Mesenchymal stem cell (in vitro differentiated cells and primary cell): ENCODE results near the gene CLP1.
A peak's percentile ranks its signal among the peaks of the same experiment; 100 is the strongest.

Experiments used
- DNase-seq: peaks from one replicate; pipeline ENCODE4 v3.0.0-alpha.2; 2013
- H2AFZ ChIP-seq: one replicate; pipeline ENCODE4 v1.6.1; 2013; ENCODE audit warnings: low read depth, mild to moderate bottlenecking, control low read depth, inconsistent platforms, low read length, moderate library complexity
- H2AK5ac ChIP-seq: 2 replicates; pipeline ENCODE4 v1.6.1; 2013; ENCODE audit warnings: low read length, moderate library complexity, mild to moderate bottlenecking, inconsistent platforms; ENCODE audit not compliant: severe bottlenecking
- H2BK120ac ChIP-seq: one replicate; pipeline ENCODE4 v1.6.1; 2013; ENCODE audit warnings: low read depth, mild to moderate bottlenecking, inconsistent platforms, low read length, moderate library complexity
- H2BK12ac ChIP-seq, 2 experiments: one replicate each; pipeline ENCODE4 v1.6.1; 2013; ENCODE audit warnings: inconsistent platforms in 2 of 2, low read length in 2 of 2, mild to moderate bottlenecking in 2 of 2, moderate library complexity in 2 of 2, control low read depth in 1 of 2
- H2BK15ac ChIP-seq: one replicate; pipeline ENCODE4 v1.6.1; 2013; ENCODE audit warnings: mild to moderate bottlenecking, low read depth, inconsistent platforms; ENCODE audit not compliant: poor library complexity, severe bottlenecking
- H2BK5ac ChIP-seq: 2 replicates; pipeline ENCODE4 v1.6.1; 2013; ENCODE audit warnings: low read depth, mild to moderate bottlenecking, low read length, control low read depth, inconsistent platforms; ENCODE audit not compliant: poor library complexity, severe bottlenecking
- H3K14ac ChIP-seq, 2 experiments: one replicate each; pipeline ENCODE4 v1.6.1; 2013; ENCODE audit warnings: inconsistent platforms in 2 of 2, low read length in 2 of 2, control low read depth in 1 of 2, mild to moderate bottlenecking in 1 of 2, moderate library complexity in 1 of 2
- H3K18ac ChIP-seq, 2 experiments: one replicate each; pipeline ENCODE4 v1.6.1; 2013; ENCODE audit warnings: inconsistent platforms in 2 of 2, low read length in 2 of 2, control low read depth in 1 of 2, low read depth in 1 of 2, mild to moderate bottlenecking in 1 of 2
- H3K23ac ChIP-seq, 2 experiments: one replicate each; pipeline ENCODE4 v1.6.1; 2013; ENCODE audit warnings: inconsistent platforms in 2 of 2, low read length in 2 of 2, mild to moderate bottlenecking in 2 of 2, moderate library complexity in 2 of 2, control low read depth in 1 of 2
- H3K27ac ChIP-seq: 2 replicates; pipeline ENCODE4 v1.5.1; 2013; ENCODE audit warnings: mild to moderate bottlenecking, moderate library complexity, low read length, control low read depth, inconsistent platforms; ENCODE audit not compliant: poor library complexity, severe bottlenecking
- H3K27me3 ChIP-seq, 2 experiments: 2 replicates each; pipeline versions ENCODE4 v1.6.1 to v1.7.0; 2013; ENCODE audit warnings: low read length in 2 of 2, mild to moderate bottlenecking in 2 of 2, moderate library complexity in 2 of 2, control low read depth in 1 of 2, inconsistent platforms in 1 of 2; ENCODE audit not compliant: control insufficient read depth in 1 of 2, insufficient read depth in 1 of 2
- H3K36me3 ChIP-seq, 2 experiments: 2 replicates each; pipeline versions ENCODE4 v1.6.1 to v1.7.0; 2013; ENCODE audit warnings: low read length in 2 of 2, control low read depth in 1 of 2, inconsistent platforms in 1 of 2, low read depth in 1 of 2, mild to moderate bottlenecking in 1 of 2; ENCODE audit not compliant: insufficient read depth in 2 of 2, control insufficient read depth in 1 of 2
- H3K4ac ChIP-seq, 2 experiments: one replicate each; pipeline ENCODE4 v1.6.1; 2013; ENCODE audit warnings: inconsistent platforms in 2 of 2, low read length in 2 of 2, mild to moderate bottlenecking in 2 of 2, moderate library complexity in 2 of 2, control low read depth in 1 of 2, low read depth in 1 of 2
- H3K4me1 ChIP-seq: 2 replicates; pipeline ENCODE4 v1.6.1; 2013; ENCODE audit warnings: low read depth, low read length, control low read depth; ENCODE audit not compliant: control insufficient read depth, insufficient read depth
- H3K4me2 ChIP-seq: 2 replicates; pipeline ENCODE4 v1.6.1; 2013; ENCODE audit warnings: low read length, mild to moderate bottlenecking, inconsistent platforms; ENCODE audit not compliant: poor library complexity, severe bottlenecking
- H3K4me3 ChIP-seq, 2 experiments: 2 replicates each; pipeline versions ENCODE4 v1.5.1 to v1.7.0; 2013; ENCODE audit warnings: low read length in 2 of 2, mild to moderate bottlenecking in 2 of 2, control low read depth in 1 of 2, low read depth in 1 of 2; ENCODE audit not compliant: insufficient read depth in 1 of 2
- H3K79me1 ChIP-seq: replicated peaks from 2 replicates; pipeline ENCODE4 v1.6.1; 2013; ENCODE audit warnings: mild to moderate bottlenecking, control low read depth, low read length, inconsistent platforms; ENCODE audit not compliant: poor library complexity, severe bottlenecking
- H3K9ac ChIP-seq: 2 replicates; pipeline ENCODE4 v1.7.0; 2013; ENCODE audit warnings: mild to moderate bottlenecking, low read length, moderate library complexity
- H3K9me3 ChIP-seq: 2 replicates; pipeline ENCODE4 v1.7.0; 2013; ENCODE audit warnings: mild to moderate bottlenecking, low read length; ENCODE audit not compliant: control insufficient read depth
- H4K8ac ChIP-seq: one replicate; pipeline ENCODE4 v1.6.1; 2013; ENCODE audit warnings: inconsistent platforms, mild to moderate bottlenecking, low read length, moderate library complexity
- H4K91ac ChIP-seq: one replicate; pipeline ENCODE4 v1.6.1; 2013; ENCODE audit warnings: mild to moderate bottlenecking, low read length, inconsistent platforms
- WGBS: methylation state at CpG from one replicate; pipeline ENCODE4 v1.1.7; 2013; ENCODE audit warnings: mixed read lengths; 5-methylcytosine and 5-hydroxymethylcytosine counted together

The CLP1 gene

DNA sequence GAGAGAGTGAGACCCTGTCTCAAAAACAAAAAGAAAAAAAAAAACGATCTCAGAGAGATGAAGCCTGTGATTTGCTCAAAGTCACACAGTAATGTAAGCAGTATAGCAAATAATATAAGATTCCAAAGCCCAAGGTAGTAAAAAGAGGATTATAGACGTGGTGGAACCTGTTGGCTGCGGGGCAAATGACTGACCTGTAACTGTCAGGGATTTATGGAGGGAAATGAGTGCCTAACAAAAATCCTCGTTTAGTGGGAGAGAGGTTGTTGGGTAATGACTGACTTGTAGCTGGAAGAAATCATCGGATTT lies 723 bp upstream of the CLP1 start:
- no peak overlapping the region for H2BK5ac ChIP-seq
- 32% methylated on average over 4 of the region's 5 CpGs for WGBS
- no peak overlapping the region for H3K14ac ChIP-seq

DNA sequence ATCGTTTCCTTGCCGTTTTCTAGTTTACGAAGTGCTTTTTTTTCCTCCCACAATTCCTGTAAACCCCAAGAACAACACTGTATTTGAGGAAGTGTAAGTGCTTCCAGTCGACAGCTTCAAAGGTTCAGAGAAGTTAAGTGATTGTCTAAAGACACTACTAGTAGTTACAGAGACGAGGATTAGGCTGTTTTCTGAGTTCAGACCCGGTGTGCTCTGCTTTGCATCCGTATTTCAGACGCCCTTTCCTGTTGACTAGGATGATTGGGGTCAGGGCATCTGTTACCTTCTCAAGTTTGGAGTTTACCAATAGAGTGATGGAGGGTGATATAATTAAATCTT lies 430 bp downstream of the CLP1 start:
- H3K4me3 ChIP-seq: peak overlapping the region; percentile 18 to 91
- no peaks in the 10 kb centered on the region for H3K27me3 ChIP-seq
- no peaks in the 10 kb centered on the region for H3K9me3 ChIP-seq
- H3K23ac ChIP-seq: no peak overlapping the region
- H3K4ac ChIP-seq: no peak overlapping the region
- peak overlapping the region; percentile 89 for H3K9ac ChIP-seq
- no peak overlapping the region for H2BK12ac ChIP-seq
- no peak overlapping the region for H3K14ac ChIP-seq
- H3K18ac ChIP-seq: peak overlapping the region in 1 of 2 experiments; percentile 11
- no peak overlapping the region for H4K8ac ChIP-seq
- H2BK5ac ChIP-seq: no peak overlapping the region
- H3K79me1 ChIP-seq: peaks cover 25% of the 10 kb centered on the region
- H2AFZ ChIP-seq: no peak overlapping the region
- no peak overlapping the region for H2BK120ac ChIP-seq
- peak; percentile 18 for DNase-seq
- H3K27ac ChIP-seq: peak overlapping the region; percentile 19
- H2BK15ac ChIP-seq: no peak overlapping the region
- peaks cover 3% of the 10 kb centered on the region for H3K4me1 ChIP-seq
- H3K36me3 ChIP-seq: peaks cover 23 to 38% of the 10 kb centered on the region in 2 experiments
- H3K4me2 ChIP-seq: peak overlapping the region; percentile 97
- no peak overlapping the region for H4K91ac ChIP-seq
- under 1% methylated on average over 5 of the region's 8 CpGs for WGBS
- H2AK5ac ChIP-seq: no peak overlapping the region

More for the DNA sequence above, 723 bp upstream of the CLP1 start:
- H3K27me3 ChIP-seq: no peaks in the 10 kb centered on the region
- no peak overlapping the region for H4K91ac ChIP-seq
- H3K9ac ChIP-seq: peak overlapping the region; percentile 89
- H2BK12ac ChIP-seq: no peak overlapping the region
- no peak overlapping the region for H2BK15ac ChIP-seq
- no peak for DNase-seq
- no peak overlapping the region for H4K8ac ChIP-seq
- peak overlapping the region in 1 of 2 experiments; percentile 91 for H3K4me3 ChIP-seq
- H3K27ac ChIP-seq: peak overlapping the region; percentile 85
- H3K79me1 ChIP-seq: peaks cover 23% of the 10 kb centered on the region
- peak overlapping the region; percentile 62 for H3K4me2 ChIP-seq
- peaks cover 23 to 27% of the 10 kb centered on the region in 2 experiments for H3K36me3 ChIP-seq
- H3K4ac ChIP-seq: no peak overlapping the region
- H3K18ac ChIP-seq: no peak overlapping the region
- no peak overlapping the region for H2AK5ac ChIP-seq
- H3K9me3 ChIP-seq: no peaks in the 10 kb centered on the region
- no peak overlapping the region for H2BK120ac ChIP-seq
- no peak overlapping the region for H3K23ac ChIP-seq
- peaks cover 3% of the 10 kb centered on the region for H3K4me1 ChIP-seq
- no peak overlapping the region for H2AFZ ChIP-seq

DNA sequence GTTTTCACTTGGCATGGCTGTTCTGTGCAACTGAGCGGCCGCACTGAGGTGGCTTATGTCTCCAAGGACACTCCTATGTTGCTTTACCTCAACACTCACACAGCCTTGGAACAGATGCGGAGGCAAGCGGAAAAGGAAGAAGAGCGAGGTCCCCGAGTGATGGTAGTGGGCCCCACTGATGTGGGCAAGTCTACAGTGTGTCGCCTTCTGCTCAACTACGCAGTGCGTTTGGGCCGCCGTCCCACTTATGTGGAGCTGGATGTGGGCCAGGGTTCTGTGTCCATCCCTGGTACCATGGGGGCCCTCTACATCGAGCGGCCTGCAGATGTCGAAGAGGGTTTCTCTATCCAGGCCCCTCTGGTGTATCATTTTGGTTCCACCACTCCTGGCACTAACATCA lies 2.1 kb downstream of the CLP1 start:
- Histone ChIP-seq H2AK5ac (no peak overlapping the region), H4K91ac (no peak overlapping the region), H3K14ac (no peak overlapping the region), H3K23ac (no peak overlapping the region), H3K18ac (no peak overlapping the region), H3K4ac (no peak overlapping the region), H4K8ac (no peak overlapping the region), H2BK120ac (no peak overlapping the region), H2BK5ac (no peak overlapping the region), H3K79me1 (peaks cover 26% of the 10 kb centered on the region), H2AFZ (no peak overlapping the region), H3K27ac (no peak overlapping the region), H3K4me1 (peaks cover 3% of the 10 kb centered on the region), H3K4me3 (no peak overlapping the region), H3K27me3 (no peaks in the 10 kb centered on the region), H3K9me3 (no peaks in the 10 kb centered on the region), H2BK15ac (no peak overlapping the region), H3K4me2 (no peak overlapping the region), H2BK12ac (no peak overlapping the region), H3K9ac (peak overlapping the region; percentile 11), H3K36me3 (peaks cover 23 to 39% of the 10 kb centered on the region in 2 experiments)
- DNase-seq: no peak
- 98% methylated on average over 11 of the region's 14 CpGs for whole genome bisulfite sequencing

DNA sequence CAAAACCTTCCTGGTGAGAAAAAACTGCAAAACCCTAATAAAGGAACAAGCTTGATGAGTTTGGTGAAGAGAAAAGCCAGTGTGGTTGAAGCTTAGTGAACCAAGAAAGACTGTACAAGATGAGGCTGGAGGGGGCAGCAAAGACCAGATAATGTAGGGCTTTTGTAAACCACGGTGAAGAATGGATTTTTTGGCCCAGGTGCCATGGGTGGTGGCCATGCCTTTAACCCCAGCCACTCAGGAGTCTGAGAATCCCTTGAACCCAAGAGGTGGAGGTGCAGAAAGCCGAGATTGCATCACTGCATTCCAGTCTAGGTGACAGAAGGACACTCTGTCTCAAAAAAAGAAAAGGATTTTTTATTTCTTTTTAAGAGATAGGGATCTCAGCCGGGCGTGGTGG lies 5.3 kb downstream of the CLP1 start:
- H3K4me1 ChIP-seq: peaks cover 8% of the 10 kb centered on the region
- no peak overlapping the region for H2AFZ ChIP-seq
- H3K27ac ChIP-seq: no peak overlapping the region
- H4K91ac ChIP-seq: no peak overlapping the region
- H3K18ac ChIP-seq: no peak overlapping the region
- H3K79me1 ChIP-seq: peaks cover 26% of the 10 kb centered on the region
- no peak overlapping the region for H3K9ac ChIP-seq
- H3K4ac ChIP-seq: no peak overlapping the region
- H2BK5ac ChIP-seq: no peak overlapping the region
- no peak overlapping the region for H2BK15ac ChIP-seq
- H2AK5ac ChIP-seq: no peak overlapping the region
- H3K27me3 ChIP-seq: no peaks in the 10 kb centered on the region
- no peak overlapping the region for H3K14ac ChIP-seq
- no peak overlapping the region for H2BK12ac ChIP-seq
- no peaks in the 10 kb centered on the region for H3K9me3 ChIP-seq
- H2BK120ac ChIP-seq: no peak overlapping the region
- peaks cover 23 to 39% of the 10 kb centered on the region in 2 experiments for H3K36me3 ChIP-seq
- no peak overlapping the region for H3K23ac ChIP-seq
- H3K4me2 ChIP-seq: no peak overlapping the region
- no peak overlapping the region for H4K8ac ChIP-seq
- DNase-seq: no peak
- WGBS: 86% methylated on average over 4 of the region's 4 CpGs
- no peak overlapping the region for H3K4me3 ChIP-seq
